Measurements from ENCODE around the gene EMX1.
A peak's percentile ranks its signal among the peaks of the same experiment; 100 is the strongest.

Gene EMX1

DNA sequence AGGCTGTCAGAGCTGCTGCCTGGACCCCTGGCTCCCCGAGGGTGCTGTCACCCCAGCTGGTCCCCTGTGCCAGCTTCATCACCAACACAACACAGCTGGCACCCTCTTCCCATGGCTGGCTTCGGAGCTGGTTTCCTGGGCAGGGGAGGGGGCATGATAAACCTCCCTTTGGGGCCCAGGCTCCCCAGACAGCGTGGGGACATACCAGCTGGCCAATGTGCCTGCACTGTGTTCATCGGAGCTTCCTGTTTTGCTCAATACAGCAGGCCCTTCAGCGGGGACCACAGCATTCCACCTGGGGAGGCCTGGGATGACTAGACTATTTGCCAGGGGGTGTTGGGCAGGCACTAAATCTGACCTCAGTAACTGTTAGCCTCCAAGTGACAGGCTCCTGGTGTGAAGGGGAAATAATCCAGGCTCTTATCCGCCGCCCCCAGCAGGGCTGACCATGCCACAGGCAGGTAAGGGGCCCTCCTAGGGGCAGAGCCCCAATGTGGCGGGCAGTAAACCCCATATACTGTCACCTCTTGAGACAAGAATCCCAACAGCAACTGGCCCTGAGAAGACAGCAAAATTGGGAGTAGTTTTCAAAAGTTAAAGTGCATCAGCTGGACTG is 44.6 kb downstream of the EMX1 start:
- no peak for DNase-seq

DNA sequence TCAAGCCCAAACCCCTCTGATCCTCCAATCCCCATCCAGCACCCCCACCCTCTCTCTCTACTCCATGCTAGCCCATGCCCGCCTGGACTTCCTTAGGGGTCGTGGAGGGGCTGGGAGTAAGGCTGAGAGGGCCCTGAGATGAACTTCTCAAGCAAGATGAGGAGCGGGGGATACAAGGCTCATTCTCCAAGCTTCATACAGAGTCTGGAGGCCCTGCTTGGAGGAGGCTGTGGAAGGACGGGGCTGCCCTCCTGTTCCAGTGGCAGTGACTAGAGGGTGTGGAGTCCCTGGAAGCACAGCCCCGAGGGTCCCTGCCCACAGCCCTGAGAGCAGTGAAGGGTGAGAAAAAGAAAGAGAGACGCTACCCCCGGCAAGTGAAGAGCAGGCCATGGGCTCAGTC is 45.6 kb downstream of the EMX1 start:
- DNase-seq, result no peak

DNA sequence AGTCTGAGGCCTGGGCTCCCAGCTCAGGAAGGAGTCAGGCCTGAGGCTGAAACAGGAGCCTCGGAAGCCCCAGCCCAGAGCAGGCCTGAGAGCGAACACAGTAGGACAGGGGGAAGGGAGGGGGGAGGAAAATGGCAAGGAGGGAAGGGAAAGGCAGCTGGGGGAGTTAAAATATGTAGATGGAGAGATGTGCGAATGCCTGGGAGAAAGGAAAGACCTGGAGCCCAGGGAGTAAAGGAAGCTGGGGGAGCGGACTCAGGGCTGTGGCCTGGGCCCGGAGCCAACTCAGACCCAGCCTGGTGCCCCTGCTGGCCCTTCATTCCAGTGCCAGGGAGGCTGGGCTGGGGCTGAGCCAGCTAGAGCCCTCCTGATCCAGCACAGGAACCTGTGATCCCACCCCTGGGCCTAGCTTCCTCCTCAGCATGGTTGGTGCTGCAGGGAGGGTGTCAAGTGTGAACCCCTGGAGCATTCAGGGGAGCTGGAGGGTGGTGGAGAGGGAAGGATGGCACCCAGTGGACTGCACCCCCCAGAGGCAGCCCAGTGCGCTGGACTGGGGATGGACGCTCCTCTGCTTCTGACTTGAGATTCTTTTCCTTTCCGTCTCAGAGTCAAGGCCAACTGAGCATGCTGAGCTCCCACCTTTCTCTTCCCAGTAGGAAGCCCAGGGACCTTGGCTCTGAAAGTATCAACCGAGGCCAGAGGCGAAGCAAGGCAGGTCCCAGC is 46.3 kb downstream of the EMX1 start:
- DNase-seq, result no peak

DNA sequence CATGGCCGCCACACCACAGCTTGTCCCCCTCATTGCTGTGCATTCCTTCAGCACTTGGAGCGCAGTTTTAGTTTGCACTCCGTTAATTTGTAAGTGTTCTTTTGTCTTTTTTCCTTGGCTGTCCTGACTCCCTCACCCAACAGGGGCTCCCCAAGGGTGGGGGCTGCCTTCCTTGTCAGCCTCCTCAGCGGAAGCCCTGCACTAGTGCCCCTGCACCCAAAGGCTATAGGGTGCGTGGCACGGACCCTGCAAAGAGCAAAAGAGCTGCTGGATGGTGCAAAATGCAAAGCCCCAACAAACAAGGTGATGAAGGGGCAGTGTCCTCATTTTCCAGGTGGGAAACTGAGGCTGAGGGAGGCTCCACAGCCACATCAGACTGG is 46.8 kb downstream of the EMX1 start:
- no peak for DNase-seq

- no peak for DNase-seq
Observed at GRCh38 chr2:72965016-72965415, 47.7 kb downstream of the EMX1 start.

- DNase-seq, result no peak
Observed at GRCh38 chr2:72965770-72966450, 48.6 kb downstream of the EMX1 start.

GRCh38 chr2:72968286-72968685 is 51.0 kb downstream of the EMX1 start:
- DNase-seq, result no peak

- DNase-seq, result no peak
Observed at GRCh38 chr2:72969706-72970105, 52.4 kb downstream of the EMX1 start.

GRCh38 chr2:72971036-72971435 is 53.7 kb downstream of the EMX1 start:
- DNase-seq, result no peak

DNA sequence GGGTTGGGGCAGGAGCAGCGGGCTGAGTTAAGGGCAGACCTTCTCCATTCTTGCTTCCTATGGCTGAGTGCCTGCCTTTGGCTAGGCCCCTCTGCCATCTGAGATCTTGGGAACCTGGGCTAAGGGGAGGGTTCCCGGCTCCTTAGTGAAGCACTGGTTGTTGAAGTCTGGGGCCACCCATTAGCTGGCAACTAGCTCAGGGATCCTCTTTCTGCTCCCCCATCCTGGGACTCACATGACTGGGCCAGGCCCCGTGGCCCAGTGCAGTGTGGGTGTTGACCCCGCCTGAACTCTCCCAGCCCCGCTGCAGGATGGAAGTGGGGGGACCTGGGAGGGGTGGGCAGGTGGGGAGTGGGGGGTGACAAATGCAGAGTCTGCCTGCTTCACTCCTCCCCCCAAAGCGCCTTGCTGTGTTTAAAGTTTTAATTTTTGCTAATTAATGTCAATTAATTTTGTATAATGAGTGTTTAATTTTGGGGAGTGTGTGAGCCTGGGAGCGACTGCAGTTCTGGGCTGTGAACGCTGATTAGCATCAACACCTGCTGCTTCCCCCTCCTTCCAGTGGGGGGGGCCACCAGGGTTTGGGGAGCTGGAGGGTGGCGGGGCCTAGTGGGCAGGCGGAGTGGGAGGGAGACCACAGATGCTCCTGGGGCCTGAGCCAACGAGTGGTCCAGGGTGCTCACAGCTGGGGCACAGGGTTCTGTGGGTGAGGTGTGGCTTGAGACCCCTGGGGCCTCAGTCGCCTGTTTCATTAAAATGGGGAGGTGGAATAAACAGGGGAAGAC is 55.2 kb downstream of the EMX1 start:
- DNase-seq, result no peak

GRCh38 chr2:72973137-72973535 is 55.8 kb downstream of the EMX1 start:
- DNase-seq, result no peak

GRCh38 chr2:72973566-72974435 is 56.5 kb downstream of the EMX1 start:
- DNase-seq, result peak; percentile 59

GRCh38 chr2:72974436-72974754 is 57.1 kb downstream of the EMX1 start:
- DNase-seq, result no peak

DNA sequence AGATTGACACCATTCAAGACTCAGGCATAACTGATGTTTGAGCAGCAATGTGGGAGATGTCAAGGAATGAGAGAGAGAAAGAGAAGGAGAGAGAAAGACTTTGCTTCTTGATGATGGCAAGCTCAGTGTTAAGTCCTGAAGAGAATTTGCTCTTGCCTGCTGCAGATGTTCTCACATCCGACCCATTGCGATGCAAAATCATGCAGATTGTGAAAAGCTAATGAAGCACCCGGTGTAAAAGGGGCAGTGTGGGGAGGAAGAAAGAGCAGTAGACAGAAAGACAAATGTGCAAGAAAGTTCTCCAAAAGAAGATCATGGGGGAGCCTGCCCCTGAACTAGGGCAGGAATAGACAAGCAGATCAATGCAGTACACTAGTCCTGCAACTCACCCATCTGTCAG is 57.7 kb downstream of the EMX1 start:
- no peak for DNase-seq

- DNase-seq, result no peak
Observed at GRCh38 chr2:72979896-72980295, 62.6 kb downstream of the EMX1 start.

DNA sequence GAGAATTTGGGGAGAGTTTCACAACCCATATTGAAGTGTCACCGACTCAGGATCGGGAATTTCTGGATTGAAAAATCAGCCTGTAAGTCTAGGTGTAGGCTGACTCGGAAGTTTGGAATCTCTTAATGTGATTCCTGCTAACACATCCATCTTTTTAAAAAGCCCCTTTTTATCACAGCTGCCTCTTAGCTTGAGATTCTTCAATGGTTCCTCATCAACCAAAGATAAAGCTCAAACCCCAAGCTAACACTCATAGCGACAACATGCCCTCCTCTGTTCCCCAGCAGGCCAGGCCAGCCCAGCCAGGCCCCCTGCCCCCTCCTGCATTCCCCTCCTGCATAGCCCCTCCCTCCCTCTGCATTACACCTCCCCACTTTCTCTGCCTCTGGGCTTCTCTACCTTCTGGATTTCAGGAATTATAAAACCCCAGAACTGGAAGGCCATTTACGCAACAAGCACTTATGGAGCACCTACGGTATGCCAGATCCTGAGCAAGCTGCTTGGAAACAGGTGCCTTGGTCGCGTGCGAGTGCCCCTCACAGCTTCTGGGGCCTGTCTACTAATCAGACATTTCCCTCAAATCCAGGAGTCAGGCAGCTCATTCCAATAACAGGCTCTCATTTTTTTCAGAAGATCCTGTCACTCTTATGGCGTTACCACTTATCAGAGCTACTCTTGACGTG is 63.4 kb downstream of the EMX1 start:
- no peak for DNase-seq

DNA sequence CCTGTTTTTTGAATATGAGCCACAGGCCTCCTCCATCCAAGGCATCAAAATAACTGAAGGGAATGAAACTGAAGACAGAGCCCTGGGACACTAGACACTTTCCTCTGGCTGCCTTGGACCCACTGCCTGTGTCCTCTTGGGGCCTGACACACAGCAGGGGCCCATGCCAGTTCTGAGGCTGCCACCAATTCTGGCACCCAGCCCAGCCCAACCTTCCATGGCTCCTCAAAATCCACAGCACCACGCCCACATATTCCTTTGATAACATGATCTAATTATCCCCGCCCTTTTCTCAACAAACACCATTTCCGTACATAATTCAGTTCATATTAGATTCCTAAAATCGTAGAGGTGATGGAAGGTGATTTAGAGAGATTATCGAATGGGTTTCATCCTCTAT is 64.2 kb downstream of the EMX1 start:
- DNase-seq, result no peak

DNA sequence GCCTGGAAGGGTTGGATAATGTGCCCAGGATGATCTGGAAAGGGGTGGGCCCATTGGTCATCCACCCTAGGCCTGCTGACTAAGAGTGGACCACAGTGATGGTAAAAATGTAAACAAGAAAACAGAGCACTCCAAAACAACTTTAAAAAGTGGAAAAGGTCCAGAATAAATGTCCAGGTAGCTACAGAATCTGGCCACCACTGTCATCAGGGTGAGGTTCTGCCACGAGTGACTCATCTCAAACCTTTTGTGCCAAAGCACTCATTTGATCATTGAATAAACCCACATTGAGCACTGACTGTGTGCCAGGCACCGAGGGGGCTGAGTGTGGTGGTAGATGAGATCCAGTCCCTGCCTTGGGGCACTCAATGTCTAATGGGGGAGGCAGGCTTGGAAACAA is 64.9 kb downstream of the EMX1 start:
- DNase-seq, result no peak

GRCh38 chr2:72982781-72983499 is 65.6 kb downstream of the EMX1 start:
- DNase-seq, result no peak

DNA sequence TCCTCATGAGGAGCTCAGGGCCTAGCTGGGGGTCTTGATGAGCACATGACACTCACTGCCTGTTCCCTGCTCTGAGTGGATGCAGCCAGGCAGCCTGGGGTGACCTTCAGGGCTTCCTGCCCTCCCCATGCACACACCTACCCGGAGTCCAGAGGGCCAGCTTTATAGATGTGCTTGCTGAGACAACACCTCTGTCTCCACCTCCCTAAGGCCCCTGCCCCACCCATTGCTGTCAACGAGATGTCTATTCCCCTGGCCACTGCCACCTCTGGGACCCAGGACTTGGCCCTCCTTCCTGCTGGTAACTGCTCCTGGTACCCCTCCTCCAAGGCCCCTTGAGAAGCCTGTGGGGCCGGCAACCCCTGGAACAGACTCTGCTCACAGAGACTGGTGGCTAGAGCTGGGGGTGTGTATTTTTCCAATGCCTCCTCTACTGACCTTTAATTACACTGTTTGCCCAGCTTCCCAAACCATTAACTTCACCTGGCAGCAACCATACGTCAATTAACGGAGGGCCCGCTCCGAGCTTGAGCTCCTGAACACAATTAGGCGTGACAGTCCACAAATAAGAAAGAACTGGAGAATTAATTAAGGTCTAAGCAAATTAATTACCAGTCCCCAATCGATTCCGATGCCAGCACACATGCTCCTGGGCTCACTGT is 66.3 kb downstream of the EMX1 start:
- DNase-seq, result no peak

GRCh38 chr2:72984172-72984671 is 66.9 kb downstream of the EMX1 start:
- DNase-seq, result no peak
